HepG2 (cell line): ENCODE data around the gene RBM47.

Experiments used
- BHLHE40 ChIP-seq: IDR thresholded peaks from 2 replicates; pipeline ENCODE4 v1.6.1; 2011; ENCODE audit warnings: low read length, improper control_type of control experiment
- PHB2 ChIP-seq: fragments of 450-650 bp; IDR thresholded peaks from 2 replicates; pipeline ENCODE4 v1.6.1; 2018; ENCODE audit not compliant: partially characterized antibody
- RERE ChIP-seq: IDR thresholded peaks from 2 replicates; pipeline ENCODE4 v1.6.1; 2016; ENCODE audit warnings: low read depth, missing genetic modification reagents, missing compliant biosample characterization
- USF2 ChIP-seq, 2 experiments: sonication (generic) in 1 of 2; formaldehyde crosslinking in 1 of 2; IDR thresholded peaks; 2 replicates each; pipeline versions ENCODE4 v1.5.1 to v1.6.1; 2011 to 2020; ENCODE audit warnings: borderline replicate concordance in 1 of 2, low read depth in 1 of 2, low read length in 1 of 2, mild to moderate bottlenecking in 1 of 2, missing genetic modification reagents in 1 of 2, moderate library complexity in 1 of 2
- ZNF841 ChIP-seq: sonication (generic); formaldehyde crosslinking; IDR thresholded peaks from 2 replicates; pipeline ENCODE4 v1.8.1; 2023; ENCODE audit warnings: missing genetic modification reagents, borderline replicate concordance
- TF ChIP-seq, protein P1 (sequence below): sonication (generic); formaldehyde crosslinking; IDR thresholded peaks from 2 replicates; pipeline ENCODE4 v1.8.0; 2022; ENCODE audit warnings: mild to moderate bottlenecking, missing genetic modification reagents, moderate library complexity
- TF ChIP-seq, protein P2 (sequence below): IDR thresholded peaks from 2 replicates; pipeline ENCODE4 v1.6.1; 2012; ENCODE audit warnings: low read length, improper control_type of control experiment

DNA sequence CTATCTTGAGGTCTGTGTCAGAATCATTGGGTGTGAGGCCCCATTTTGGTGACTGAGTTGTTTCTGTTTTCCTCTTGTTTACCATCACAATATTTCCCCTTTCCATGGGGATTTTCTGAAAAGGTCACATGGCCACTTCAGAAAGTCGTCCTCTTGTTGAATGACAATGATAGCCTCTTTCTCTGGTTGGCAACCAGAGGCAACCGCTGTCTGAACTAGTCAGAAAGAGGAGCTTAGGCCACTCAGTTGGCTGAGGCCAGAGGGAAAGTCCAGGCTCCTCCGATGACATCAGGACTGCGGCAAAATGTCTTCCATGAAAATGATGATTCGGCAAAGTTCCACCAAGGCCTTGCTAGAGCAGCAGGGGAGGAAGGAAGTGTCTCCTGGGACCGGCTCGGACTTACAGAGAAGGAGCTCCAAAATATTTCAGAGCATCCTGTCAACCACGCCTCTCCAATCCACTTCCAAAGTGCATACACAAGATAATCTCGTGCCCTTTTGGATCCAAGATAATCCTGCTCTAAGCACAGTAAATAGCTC lies 19.1 kb upstream of the RBM47 start:
- TF ChIP-seq, protein P1, sequence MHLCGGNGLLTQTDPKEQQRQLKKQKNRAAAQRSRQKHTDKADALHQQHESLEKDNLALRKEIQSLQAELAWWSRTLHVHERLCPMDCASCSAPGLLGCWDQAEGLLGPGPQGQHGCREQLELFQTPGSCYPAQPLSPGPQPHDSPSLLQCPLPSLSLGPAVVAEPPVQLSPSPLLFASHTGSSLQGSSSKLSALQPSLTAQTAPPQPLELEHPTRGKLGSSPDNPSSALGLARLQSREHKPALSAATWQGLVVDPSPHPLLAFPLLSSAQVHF (CRISPR knock-in tag) = no peak
- TF ChIP-seq BHLHE40 (no peak), PHB2 (no peak), RERE (CRISPR knock-in tag) (no peak), USF2 (IDR thresholded peaks at IDR 0.05; ENCODE audit: low read depth, low read length) (no peak), USF2 (CRISPR knock-in tag; IDR thresholded peaks at IDR 0.05; ENCODE audit: borderline replicate concordance) (no peak), ZNF841 (no peak)
- TF ChIP-seq, protein P2, sequence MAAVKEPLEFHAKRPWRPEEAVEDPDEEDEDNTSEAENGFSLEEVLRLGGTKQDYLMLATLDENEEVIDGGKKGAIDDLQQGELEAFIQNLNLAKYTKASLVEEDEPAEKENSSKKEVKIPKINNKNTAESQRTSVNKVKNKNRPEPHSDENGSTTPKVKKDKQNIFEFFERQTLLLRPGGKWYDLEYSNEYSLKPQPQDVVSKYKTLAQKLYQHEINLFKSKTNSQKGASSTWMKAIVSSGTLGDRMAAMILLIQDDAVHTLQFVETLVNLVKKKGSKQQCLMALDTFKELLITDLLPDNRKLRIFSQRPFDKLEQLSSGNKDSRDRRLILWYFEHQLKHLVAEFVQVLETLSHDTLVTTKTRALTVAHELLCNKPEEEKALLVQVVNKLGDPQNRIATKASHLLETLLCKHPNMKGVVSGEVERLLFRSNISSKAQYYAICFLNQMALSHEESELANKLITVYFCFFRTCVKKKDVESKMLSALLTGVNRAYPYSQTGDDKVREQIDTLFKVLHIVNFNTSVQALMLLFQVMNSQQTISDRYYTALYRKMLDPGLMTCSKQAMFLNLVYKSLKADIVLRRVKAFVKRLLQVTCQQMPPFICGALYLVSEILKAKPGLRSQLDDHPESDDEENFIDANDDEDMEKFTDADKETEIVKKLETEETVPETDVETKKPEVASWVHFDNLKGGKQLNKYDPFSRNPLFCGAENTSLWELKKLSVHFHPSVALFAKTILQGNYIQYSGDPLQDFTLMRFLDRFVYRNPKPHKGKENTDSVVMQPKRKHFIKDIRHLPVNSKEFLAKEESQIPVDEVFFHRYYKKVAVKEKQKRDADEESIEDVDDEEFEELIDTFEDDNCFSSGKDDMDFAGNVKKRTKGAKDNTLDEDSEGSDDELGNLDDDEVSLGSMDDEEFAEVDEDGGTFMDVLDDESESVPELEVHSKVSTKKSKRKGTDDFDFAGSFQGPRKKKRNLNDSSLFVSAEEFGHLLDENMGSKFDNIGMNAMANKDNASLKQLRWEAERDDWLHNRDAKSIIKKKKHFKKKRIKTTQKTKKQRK = no peak
